Stimulated activated CD8-positive, alpha-beta memory T cell treated with anti-CD3 and anti-CD28 coated beads, Interleukin-12 subunit alpha, Interleukin-12 subunit beta, amount 100 ng/mL, for 24 hours (primary cell): ENCODE data around the gene ATE1.
"Not testable (repeated sequence)": the region's sequence is repeated elsewhere in the genome, so short reads cannot be mapped to it uniquely, and the experiment has no call there.

ENCODE experiments used
- DNase-seq: peaks from one replicate; pipeline ENCODE4 v3.0.0-alpha.2; 2020; ENCODE audit errors: extremely low read depth

ATE1 gene

GRCh38 chr10:121930268-121931085, 2.6 kb upstream of the ATE1 start:
- DNase-seq = not testable (repeated sequence)

DNA sequence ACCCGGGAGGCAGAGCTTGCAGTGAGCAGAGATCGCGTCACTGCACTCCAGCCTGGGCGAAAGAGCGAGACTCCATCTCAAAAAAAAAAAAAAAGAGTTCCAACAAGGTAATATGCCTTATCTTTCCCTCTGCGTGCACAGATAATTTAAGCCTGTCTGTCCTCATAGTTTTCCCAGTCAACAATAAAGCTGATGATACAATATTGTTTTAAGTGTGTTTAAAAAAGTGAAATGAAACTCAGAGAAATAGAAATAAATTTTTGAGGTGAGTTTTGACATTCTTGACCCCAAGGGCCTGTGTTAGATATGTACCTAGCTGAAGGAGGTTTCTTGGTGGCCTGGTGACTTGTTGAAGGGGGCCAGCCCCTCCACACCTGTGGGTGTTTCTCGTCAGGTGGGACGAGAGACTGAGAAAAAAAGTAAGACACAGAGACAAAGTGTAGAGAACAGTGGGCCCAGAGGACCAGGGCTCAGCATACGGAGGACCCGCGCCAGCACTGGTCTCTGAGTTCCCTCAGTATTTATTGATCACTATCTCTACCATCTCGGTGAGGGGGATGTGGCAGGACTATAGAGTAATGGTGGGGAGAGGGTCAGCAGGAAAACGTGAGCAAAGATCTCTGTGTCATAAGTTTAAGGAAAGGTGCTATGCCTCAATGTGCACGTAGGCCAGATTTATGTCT, 1.9 kb upstream of the ATE1 start:
- DNase-seq = not testable (repeated sequence)

DNA sequence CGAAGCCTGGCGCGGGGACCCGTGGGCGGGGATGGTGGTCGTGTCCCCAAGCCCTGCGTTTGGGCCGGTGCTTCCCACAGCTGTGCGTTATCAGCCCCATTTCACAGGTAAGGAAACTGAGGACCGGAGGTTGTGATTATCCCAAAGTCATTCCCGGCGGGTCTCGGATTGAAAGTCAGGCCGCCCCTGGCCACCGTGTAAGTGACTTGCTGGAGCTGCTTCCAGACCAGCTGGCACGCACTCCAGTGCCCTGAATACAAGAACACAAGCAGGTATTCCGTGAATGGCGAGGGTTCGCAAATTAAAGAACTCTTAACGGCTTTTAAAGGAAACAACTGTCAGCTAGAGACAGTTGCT, 675 bp upstream of the ATE1 start:
- DNase-seq = no peak

- peak; percentile 5 for DNase-seq
Observed at GRCh38 chr10:121927318-121927840, 452 bp downstream of the ATE1 start.

DNA sequence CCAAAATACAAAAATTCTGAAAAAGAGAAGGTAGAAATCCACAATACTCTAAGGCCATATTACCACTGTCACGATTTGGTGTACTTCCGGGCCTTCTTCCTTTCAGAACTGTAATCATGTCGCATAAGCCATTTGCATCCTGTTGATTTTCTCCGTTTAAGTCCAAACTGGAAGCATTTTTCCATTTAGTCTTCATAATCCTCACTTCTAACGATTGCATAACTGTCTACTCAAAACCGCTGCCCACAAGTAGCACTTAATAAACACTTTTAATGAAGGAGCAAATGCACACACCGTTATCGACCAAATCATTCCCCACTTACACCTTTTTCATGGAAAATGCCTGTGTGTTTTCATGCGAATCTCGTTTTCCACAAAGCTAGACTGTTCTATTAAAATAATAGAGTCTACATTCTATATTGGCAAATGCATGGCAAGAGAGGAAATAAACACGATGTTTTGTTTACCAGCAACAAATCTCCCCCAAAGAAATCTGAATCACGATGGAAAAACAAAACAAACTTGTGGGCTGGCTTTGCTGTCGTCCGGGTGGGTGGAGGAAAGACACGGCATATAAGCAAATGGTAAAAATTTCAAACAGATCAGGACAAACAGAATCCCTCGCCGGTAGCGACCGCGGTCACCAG, 1.0 kb downstream of the ATE1 start:
- no peak for DNase-seq

DNA sequence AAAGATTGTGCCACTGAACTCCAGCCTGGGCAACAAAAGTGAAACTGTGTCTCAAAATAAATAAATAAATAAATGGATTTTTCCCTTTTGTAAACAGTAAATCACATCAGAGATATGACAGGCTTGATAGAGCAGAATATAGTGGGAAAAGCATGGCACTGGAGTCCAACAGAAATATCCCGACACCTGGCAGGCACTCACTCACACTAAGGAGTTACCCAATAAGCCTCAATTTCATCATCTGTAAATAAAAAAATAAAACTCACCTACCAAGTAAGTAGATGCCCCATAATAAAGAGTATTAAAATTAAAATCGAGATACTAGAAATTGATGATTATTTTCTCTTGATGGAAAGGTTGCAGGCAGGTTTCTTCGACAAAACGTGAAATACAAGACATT, 1.7 kb downstream of the ATE1 start:
- DNase-seq = no peak

DNA sequence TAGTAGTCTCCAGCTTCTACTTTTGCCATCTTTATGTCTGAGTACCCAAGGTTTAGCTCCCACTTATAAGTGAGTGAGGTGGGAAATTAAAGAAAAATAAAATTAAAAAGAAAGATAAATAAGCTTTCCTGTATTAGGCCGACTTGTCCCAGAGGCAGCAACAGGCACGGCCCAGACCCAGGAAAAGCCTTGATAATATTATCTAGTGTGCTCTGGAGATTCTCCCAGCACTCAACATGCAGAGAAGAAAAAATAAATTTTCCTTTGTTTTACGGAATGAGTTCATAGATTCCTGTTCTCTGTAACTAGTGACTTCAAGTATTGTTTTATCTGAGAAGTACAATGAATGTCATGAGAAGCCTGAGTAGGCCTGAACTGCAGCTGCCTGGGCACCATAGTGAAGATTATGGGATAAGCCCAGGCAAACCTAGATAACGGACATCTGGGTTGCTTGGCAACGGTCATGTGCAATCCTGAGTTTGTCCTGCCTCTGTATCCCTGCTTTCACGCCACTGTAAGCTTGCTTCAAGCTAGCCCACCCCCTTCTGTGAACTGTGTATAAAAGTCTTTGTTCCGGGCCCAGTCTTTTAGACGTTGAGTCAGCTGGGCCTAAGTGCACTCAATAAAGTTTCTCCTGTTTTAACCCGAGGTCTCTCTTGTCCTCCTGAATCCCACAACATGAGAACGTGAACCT, 6.4 kb downstream of the ATE1 start:
- no peak for DNase-seq

- no peak for DNase-seq
Observed at GRCh38 chr10:121919666-121920065, 8.2 kb downstream of the ATE1 start.

- not testable (repeated sequence) for DNase-seq
Observed at GRCh38 chr10:121918800-121919199, 9.0 kb downstream of the ATE1 start.

DNA sequence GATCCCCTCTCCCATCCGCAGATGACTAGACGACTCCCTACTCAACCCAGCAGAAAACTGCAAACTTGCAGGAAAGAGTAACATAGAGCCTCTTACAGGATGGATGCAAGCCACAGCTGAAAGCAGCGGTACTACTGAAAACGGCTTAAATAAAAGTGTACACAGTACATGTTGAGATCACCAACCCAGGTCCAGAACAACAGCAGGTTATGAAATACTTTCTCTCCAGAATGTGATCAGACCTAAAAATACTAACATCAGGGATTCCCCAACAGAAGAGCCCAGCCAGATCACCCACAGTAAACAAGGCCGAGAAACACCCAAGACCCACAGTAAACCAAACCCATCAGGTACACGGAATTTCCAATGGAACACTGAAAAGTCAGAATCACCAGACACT, 13.2 kb downstream of the ATE1 start:
- no peak for DNase-seq

DNA sequence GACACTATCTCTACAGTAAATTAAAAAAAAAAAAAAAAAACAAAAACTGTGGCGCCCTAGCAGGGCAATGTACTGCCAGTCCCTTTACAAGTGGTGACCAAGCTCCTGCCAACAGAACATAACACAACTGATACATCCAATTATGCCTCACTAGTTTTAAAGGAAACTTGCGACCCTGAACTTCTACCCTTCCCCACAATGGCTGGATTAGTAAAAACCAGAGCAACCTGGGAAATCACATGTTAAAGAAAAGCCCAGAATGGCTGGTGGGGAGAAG, 16.5 kb downstream of the ATE1 start:
- no peak for DNase-seq

DNA sequence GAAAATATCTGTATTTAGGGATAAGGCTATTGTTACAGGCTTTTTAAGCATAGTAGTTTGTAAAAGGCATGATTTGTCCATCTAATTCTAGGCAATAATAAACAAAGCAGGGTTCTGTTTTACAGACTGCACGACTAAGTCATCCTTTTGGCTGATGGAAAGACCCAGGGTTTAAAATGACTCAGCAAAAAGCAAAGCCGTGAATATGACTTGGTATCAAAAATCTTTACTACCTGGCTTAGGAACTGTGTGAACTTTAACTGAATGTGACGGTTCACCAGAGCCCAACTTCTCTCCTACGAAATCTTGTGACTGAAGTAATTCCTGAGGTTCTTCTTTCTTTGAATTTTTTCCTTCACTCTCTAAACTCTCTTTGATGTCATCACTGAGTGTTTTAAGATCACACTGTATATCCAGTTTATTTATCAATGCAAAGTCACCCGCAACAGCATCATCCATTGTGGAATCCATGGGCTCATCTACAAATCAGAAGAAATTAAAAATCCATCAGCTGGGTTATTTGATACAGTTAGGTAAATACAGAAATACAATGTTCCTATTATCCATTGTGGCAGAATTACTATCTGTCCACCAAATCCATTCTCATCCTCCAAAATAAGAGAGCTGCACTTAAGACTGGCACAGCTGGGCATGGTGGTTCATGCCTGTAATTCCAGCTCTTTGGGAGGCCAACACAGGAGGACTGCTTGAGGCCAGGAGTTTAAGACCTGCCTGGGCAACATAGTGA, 17.0 kb downstream of the ATE1 start:
- DNase-seq = no peak

- no peak for DNase-seq
Observed at GRCh38 chr10:121904888-121905287, 22.9 kb downstream of the ATE1 start.

GRCh38 chr10:121900443-121901174, 27.2 kb downstream of the ATE1 start:
- no peak for DNase-seq

GRCh38 chr10:121899727-121900126, 28.1 kb downstream of the ATE1 start:
- no peak for DNase-seq

GRCh38 chr10:121891103-121891502, 36.7 kb downstream of the ATE1 start:
- DNase-seq = no peak

DNA sequence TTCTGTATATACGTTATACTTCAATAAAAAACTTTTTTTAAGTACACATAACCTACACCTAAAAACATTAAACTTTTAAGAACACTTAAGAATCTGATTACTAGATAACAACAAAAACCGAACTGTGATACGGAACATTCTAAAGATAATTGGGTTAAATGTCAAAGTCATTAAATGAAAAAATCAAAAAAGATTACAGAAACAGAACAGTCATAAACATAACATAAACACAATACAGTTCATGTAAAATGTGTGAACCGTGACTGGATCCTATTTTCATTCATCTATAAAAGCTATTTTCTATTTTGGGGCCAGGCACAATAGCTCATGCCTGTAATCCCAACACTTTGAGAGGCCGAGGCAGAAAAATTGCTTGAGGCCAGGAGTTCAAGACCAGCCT, 38.6 kb downstream of the ATE1 start:
- DNase-seq = no peak

- no peak for DNase-seq
Observed at GRCh38 chr10:121886997-121887622, 40.7 kb downstream of the ATE1 start.

- DNase-seq = no peak
Observed at GRCh38 chr10:121886181-121886580, 41.6 kb downstream of the ATE1 start.

DNA sequence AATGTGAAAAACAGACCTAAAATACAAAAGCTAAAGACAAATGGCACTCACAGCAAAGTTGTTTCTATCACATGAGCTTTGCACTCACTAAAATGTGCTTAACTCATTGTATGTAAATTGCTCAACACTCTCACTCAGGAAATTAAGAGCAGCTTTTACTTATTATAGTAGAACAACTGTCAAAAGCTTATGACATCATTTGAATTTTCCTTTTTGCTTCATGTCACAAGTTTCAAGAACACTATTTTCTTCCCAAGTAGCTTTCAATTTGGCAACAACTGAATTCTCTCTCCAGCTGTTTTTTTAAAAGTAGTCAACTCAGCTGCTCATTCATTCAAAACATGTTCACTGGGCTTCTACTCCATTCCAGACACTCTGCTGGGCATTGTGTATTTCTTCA, 46.9 kb downstream of the ATE1 start:
- no peak for DNase-seq
